GM23338 (cell line): Measurements from ENCODE around the gene EXD3. TPM values are rescaled to one million over a fixed set of nuclear protein-coding genes. Genes with fewer than 3 reads are reported as not detected.

Experiments
- ATAC-seq: fragments of 200-7000 bp; cut with Tn5 transposase; 3 replicates; pipeline ENCODE4 v1.9.1; 2020
- DNase-seq: peaks from one replicate; pipeline ENCODE4 v3.0.0-alpha.2; 2015; ENCODE audit warnings: low spot score
- H2AFZ ChIP-seq: fragments of 200-600 bp; sonication (generic); 2 replicates; pipeline ENCODE4 v1.8.0; 2016; ENCODE audit warnings: antibody characterized with exemption, mild to moderate bottlenecking, moderate library complexity
- H3F3A ChIP-seq: fragments of 200-600 bp; sonication (generic); replicated peaks from 2 replicates; pipeline ENCODE4 v1.8.0; 2017; ENCODE audit warnings: antibody characterized with exemption, mixed run types, low read depth
- H3K27ac ChIP-seq: fragments of 200-600 bp; sonication (generic); 2 replicates; pipeline ENCODE4 v1.6.1; 2016; ENCODE audit warnings: low read depth
- H3K27me3 ChIP-seq: fragments of 200-600 bp; sonication (generic); 2 replicates; pipeline ENCODE4 v1.8.0; 2016; ENCODE audit warnings: mild to moderate bottlenecking, mixed run types, moderate library complexity; ENCODE audit not compliant: insufficient read depth
- H3K36me3 ChIP-seq: fragments of 200-600 bp; sonication (generic); 2 replicates; pipeline ENCODE4 v1.8.0; 2016; ENCODE audit warnings: mild to moderate bottlenecking; ENCODE audit not compliant: insufficient read depth
- H3K4me1 ChIP-seq: fragments of 200-600 bp; sonication (generic); 2 replicates; pipeline ENCODE4 v1.8.0; 2016; ENCODE audit warnings: mild to moderate bottlenecking, moderate library complexity; ENCODE audit not compliant: insufficient read depth
- H3K4me2 ChIP-seq: fragments of 200-600 bp; sonication (generic); 2 replicates; pipeline ENCODE4 v1.7.1; 2017; ENCODE audit warnings: mixed run types
- H3K4me3 ChIP-seq: fragments of 200-600 bp; sonication (generic); 2 replicates; pipeline ENCODE4 v1.6.1; 2016; ENCODE audit warnings: mixed run types
- H3K79me2 ChIP-seq: fragments of 200-600 bp; sonication (generic); replicated peaks from 2 replicates; pipeline ENCODE4 v1.8.0; 2017; ENCODE audit warnings: mild to moderate bottlenecking; ENCODE audit not compliant: insufficient read depth
- H3K9me2 ChIP-seq: fragments of 200-600 bp; sonication (generic); 2 replicates; pipeline ENCODE4 v1.8.0; 2017; ENCODE audit not compliant: insufficient read depth
- H4K20me1 ChIP-seq: fragments of 200-600 bp; sonication (generic); replicated peaks from 2 replicates; pipeline ENCODE4 v1.8.0; 2017; ENCODE audit warnings: mild to moderate bottlenecking; ENCODE audit not compliant: insufficient read depth
- H3K27ac Mint-ChIP-seq: 2 replicates; pipeline ENCODE4 v1.8.0; 2020; ENCODE audit warnings: inconsistent platforms, mild to moderate bottlenecking, moderate library complexity, mixed read lengths
- H3K27me3 Mint-ChIP-seq: 3 replicates; pipeline ENCODE4 v1.8.0; 2022; ENCODE audit warnings: low read depth, mild to moderate bottlenecking, moderate library complexity, mixed read lengths, inconsistent platforms; ENCODE audit not compliant: insufficient read depth, poor library complexity
- H3K36me3 Mint-ChIP-seq: 3 replicates; pipeline ENCODE4 v1.8.0; 2021; ENCODE audit warnings: low read depth, mild to moderate bottlenecking, inconsistent platforms, moderate library complexity, mixed read lengths
- H3K4me1 Mint-ChIP-seq: 3 replicates; pipeline ENCODE4 v1.8.0; 2020; ENCODE audit warnings: mild to moderate bottlenecking, inconsistent platforms, mixed read lengths
- H3K4me3 Mint-ChIP-seq: 3 replicates; pipeline ENCODE4 v1.8.0; 2021; ENCODE audit warnings: moderate library complexity, mild to moderate bottlenecking, inconsistent platforms, mixed read lengths
- H3K9me3 Mint-ChIP-seq: 3 replicates; pipeline ENCODE4 v1.8.0; 2020; ENCODE audit warnings: moderate library complexity, mild to moderate bottlenecking, inconsistent platforms, mixed read lengths
- CREB1 ChIP-seq: fragments of 250-450 bp; sonication (Bioruptor Pico); IDR thresholded peaks from 2 replicates; pipeline ENCODE4 v1.5.0; 2020; ENCODE audit warnings: low read depth, mild to moderate bottlenecking, moderate library complexity
- CTCF ChIP-seq, 2 experiments: fragments of 200-600 bp in 1 of 2; sonication (generic) in 1 of 2; conservative IDR thresholded peaks; 2 replicates each; pipeline versions ENCODE4 v1.5.1 to v1.6.1; 2016 to 2017; ENCODE audit warnings: antibody characterized with exemption in 2 of 2, low read depth in 2 of 2, mild to moderate bottlenecking in 2 of 2, moderate library complexity in 1 of 2
- ETS1 ChIP-seq: IDR thresholded peaks from 2 replicates; pipeline ENCODE4 v1.6.1; 2016; ENCODE audit warnings: antibody characterized with exemption
- EZH2 ChIP-seq: fragments of 200-600 bp; sonication (generic); IDR thresholded peaks from one replicate; pipeline ENCODE4 v1.8.0; 2017; ENCODE audit warnings: antibody characterized with exemption, mild to moderate bottlenecking, low read depth; ENCODE audit not compliant: unreplicated experiment
- EZH2phosphoT487 ChIP-seq: fragments of 200-600 bp; sonication (generic); IDR thresholded peaks from one replicate; pipeline ENCODE4 v1.8.1; 2018; ENCODE audit warnings: antibody characterized with exemption; ENCODE audit not compliant: unreplicated experiment
- JUNB ChIP-seq: IDR thresholded peaks from one replicate; pipeline ENCODE4 v1.6.1; 2016; ENCODE audit warnings: antibody characterized with exemption; ENCODE audit not compliant: unreplicated experiment
- NANOG ChIP-seq: IDR thresholded peaks from 2 replicates; pipeline ENCODE4 v1.6.1; 2016; ENCODE audit warnings: antibody characterized with exemption, borderline replicate concordance
- POLR2AphosphoS5 ChIP-seq: IDR thresholded peaks from 2 replicates; pipeline ENCODE4 v1.6.1; 2016; ENCODE audit warnings: antibody characterized with exemption, low read depth
- STAT1 ChIP-seq: IDR thresholded peaks from one replicate; pipeline ENCODE4 v1.6.1; 2016; ENCODE audit warnings: antibody characterized with exemption; ENCODE audit not compliant: unreplicated experiment
- ZNF114 ChIP-seq: fragments of 250-450 bp; sonication (Bioruptor Pico); IDR thresholded peaks from 2 replicates; pipeline ENCODE4 v1.5.0; 2020; ENCODE audit warnings: mild to moderate bottlenecking, moderate library complexity
- ZNF331 ChIP-seq: fragments of 250-450 bp; sonication (Bioruptor Pico); IDR thresholded peaks from 2 replicates; pipeline ENCODE4 v1.5.0; 2020; ENCODE audit warnings: low read depth, mild to moderate bottlenecking, moderate library complexity
- polyA plus RNA-seq: library from polyadenylated mRNA; unstranded; fragments of >200 nt; fragmentation: Nextera tagmentation; extraction: Ambion mirVana; gene quantifications from 2 replicates; pipeline ENCODE4 v1.2.1, GENCODE V29; 2016
- total RNA-seq: library from RNA; depleted of rRNA; stranded (reverse); fragments of >200 nt; shearing (Covaris generic); gene quantifications from 2 replicates; pipeline ENCODE4 v1.2.3, GENCODE V29; 2014
- TF ChIP-seq, protein P1 (sequence below): IDR thresholded peaks from one replicate; pipeline ENCODE4 v1.6.1; 2018; ENCODE audit warnings: antibody characterized with exemption; ENCODE audit not compliant: unreplicated experiment
- TF ChIP-seq, protein P2 (sequence below): fragments of 250-450 bp; sonication (Bioruptor Pico); IDR thresholded peaks from 2 replicates; pipeline ENCODE4 v1.5.0; 2020; ENCODE audit warnings: mild to moderate bottlenecking, moderate library complexity

EXD3 gene
- total and polyA plus RNA-seq, 2 experiments from 2014 or later, result 3.6 to 9.7 TPM

DNA sequence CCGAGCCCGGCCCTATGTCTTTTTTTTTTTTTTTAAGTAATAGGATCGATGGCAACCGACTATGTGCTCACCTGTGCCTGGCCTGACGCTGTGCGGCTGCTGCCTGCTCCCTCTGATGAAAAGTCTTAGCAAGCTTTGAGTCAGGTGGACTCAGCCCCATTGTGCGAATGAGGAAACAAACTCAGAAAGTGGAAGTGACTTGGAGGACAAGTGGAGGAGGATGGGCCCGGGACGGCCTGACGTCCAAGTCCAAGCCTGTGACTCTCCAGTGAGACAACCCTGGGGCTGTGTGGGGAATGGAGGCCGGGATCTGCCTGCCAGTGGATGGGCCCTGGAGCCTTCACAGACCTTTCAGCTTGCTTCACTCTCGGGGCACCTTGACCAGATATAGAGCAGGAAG, 57.9 kb downstream of the EXD3 start:
- H3K9me2 ChIP-seq, result no peaks in the 10 kb centered on the region
- no peak for TF ChIP-seq NANOG
- TF ChIP-seq CREB1, result no peak
- no peak for TF ChIP-seq EZH2phosphoT487
- TF ChIP-seq JUNB, result no peak
- TF ChIP-seq STAT1, result no peak
- TF ChIP-seq, protein P1, sequence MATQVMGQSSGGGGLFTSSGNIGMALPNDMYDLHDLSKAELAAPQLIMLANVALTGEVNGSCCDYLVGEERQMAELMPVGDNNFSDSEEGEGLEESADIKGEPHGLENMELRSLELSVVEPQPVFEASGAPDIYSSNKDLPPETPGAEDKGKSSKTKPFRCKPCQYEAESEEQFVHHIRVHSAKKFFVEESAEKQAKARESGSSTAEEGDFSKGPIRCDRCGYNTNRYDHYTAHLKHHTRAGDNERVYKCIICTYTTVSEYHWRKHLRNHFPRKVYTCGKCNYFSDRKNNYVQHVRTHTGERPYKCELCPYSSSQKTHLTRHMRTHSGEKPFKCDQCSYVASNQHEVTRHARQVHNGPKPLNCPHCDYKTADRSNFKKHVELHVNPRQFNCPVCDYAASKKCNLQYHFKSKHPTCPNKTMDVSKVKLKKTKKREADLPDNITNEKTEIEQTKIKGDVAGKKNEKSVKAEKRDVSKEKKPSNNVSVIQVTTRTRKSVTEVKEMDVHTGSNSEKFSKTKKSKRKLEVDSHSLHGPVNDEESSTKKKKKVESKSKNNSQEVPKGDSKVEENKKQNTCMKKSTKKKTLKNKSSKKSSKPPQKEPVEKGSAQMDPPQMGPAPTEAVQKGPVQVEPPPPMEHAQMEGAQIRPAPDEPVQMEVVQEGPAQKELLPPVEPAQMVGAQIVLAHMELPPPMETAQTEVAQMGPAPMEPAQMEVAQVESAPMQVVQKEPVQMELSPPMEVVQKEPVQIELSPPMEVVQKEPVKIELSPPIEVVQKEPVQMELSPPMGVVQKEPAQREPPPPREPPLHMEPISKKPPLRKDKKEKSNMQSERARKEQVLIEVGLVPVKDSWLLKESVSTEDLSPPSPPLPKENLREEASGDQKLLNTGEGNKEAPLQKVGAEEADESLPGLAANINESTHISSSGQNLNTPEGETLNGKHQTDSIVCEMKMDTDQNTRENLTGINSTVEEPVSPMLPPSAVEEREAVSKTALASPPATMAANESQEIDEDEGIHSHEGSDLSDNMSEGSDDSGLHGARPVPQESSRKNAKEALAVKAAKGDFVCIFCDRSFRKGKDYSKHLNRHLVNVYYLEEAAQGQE, result no peak
- TF ChIP-seq, protein P2, sequence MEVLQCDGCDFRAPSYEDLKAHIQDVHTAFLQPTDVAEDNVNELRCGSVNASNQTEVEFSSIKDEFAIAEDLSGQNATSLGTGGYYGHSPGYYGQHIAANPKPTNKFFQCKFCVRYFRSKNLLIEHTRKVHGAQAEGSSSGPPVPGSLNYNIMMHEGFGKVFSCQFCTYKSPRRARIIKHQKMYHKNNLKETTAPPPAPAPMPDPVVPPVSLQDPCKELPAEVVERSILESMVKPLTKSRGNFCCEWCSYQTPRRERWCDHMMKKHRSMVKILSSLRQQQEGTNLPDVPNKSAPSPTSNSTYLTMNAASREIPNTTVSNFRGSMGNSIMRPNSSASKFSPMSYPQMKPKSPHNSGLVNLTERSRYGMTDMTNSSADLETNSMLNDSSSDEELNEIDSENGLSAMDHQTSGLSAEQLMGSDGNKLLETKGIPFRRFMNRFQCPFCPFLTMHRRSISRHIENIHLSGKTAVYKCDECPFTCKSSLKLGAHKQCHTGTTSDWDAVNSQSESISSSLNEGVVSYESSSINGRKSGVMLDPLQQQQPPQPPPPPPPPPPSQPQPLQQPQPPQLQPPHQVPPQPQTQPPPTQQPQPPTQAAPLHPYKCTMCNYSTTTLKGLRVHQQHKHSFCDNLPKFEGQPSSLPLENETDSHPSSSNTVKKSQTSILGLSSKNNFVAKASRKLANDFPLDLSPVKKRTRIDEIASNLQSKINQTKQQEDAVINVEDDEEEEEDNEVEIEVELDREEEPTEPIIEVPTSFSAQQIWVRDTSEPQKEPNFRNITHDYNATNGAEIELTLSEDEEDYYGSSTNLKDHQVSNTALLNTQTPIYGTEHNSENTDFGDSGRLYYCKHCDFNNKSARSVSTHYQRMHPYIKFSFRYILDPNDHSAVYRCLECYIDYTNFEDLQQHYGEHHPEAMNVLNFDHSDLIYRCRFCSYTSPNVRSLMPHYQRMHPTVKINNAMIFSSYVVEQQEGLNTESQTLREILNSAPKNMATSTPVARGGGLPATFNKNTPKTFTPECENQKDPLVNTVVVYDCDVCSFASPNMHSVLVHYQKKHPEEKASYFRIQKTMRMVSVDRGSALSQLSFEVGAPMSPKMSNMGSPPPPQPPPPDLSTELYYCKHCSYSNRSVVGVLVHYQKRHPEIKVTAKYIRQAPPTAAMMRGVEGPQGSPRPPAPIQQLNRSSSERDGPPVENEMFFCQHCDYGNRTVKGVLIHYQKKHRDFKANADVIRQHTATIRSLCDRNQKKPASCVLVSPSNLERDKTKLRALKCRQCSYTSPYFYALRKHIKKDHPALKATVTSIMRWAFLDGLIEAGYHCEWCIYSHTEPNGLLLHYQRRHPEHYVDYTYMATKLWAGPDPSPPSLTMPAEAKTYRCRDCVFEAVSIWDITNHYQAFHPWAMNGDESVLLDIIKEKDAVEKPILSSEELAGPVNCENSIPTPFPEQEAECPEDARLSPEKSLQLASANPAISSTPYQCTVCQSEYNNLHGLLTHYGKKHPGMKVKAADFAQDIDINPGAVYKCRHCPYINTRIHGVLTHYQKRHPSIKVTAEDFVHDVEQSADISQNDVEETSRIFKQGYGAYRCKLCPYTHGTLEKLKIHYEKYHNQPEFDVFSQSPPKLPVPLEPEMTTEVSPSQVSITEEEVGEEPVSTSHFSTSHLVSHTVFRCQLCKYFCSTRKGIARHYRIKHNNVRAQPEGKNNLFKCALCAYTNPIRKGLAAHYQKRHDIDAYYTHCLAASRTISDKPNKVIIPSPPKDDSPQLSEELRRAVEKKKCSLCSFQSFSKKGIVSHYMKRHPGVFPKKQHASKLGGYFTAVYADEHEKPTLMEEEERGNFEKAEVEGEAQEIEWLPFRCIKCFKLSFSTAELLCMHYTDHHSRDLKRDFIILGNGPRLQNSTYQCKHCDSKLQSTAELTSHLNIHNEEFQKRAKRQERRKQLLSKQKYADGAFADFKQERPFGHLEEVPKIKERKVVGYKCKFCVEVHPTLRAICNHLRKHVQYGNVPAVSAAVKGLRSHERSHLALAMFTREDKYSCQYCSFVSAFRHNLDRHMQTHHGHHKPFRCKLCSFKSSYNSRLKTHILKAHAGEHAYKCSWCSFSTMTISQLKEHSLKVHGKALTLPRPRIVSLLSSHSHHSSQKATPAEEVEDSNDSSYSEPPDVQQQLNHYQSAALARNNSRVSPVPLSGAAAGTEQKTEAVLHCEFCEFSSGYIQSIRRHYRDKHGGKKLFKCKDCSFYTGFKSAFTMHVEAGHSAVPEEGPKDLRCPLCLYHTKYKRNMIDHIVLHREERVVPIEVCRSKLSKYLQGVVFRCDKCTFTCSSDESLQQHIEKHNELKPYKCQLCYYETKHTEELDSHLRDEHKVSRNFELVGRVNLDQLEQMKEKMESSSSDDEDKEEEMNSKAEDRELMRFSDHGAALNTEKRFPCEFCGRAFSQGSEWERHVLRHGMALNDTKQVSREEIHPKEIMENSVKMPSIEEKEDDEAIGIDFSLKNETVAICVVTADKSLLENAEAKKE (CRISPR knock-in tag), result no peak
- TF ChIP-seq ZNF114, result no peak
- TF ChIP-seq ETS1, result no peak
- no peak for TF ChIP-seq EZH2
- no peak for TF ChIP-seq CTCF (conservative IDR thresholded peaks at IDR 0.05; ENCODE audit: low read depth in 2 of 2)
- TF ChIP-seq POLR2AphosphoS5, result no peak
- TF ChIP-seq ZNF331 (CRISPR knock-in tag), result no peak
- H2AFZ ChIP-seq, result no peak overlapping the region
- H3K9me3 Mint-ChIP-seq, result peaks cover 33% of the 10 kb centered on the region
- no peaks in the 10 kb centered on the region for H3K4me1 Mint-ChIP-seq
- peaks cover 6% of the 10 kb centered on the region; the same call in 1 of the 2 replicates for H3F3A ChIP-seq
- H3K36me3 Mint-ChIP-seq, result peaks cover 6% of the 10 kb centered on the region; the same call in 2 of the 3 replicates
- no peak overlapping the region for H3K4me2 ChIP-seq
- ATAC-seq, result no peak
- no peaks in the 10 kb centered on the region for H3K4me1 ChIP-seq
- peaks cover 9% of the 10 kb centered on the region for H3K27me3 Mint-ChIP-seq
- no peaks in the 10 kb centered on the region for H4K20me1 ChIP-seq
- no peaks in the 10 kb centered on the region for H3K27me3 ChIP-seq
- H3K27ac ChIP-seq, result no peak overlapping the region
- no peaks in the 10 kb centered on the region for H3K36me3 ChIP-seq
- H3K79me2 ChIP-seq, result no peaks in the 10 kb centered on the region
- no peak overlapping the region for H3K27ac Mint-ChIP-seq
- no peak overlapping the region for H3K4me3 Mint-ChIP-seq
- no peak overlapping the region for H3K4me3 ChIP-seq
- DNase-seq, result no peak
